Measurements from ENCODE around the gene ELF3.

DNA sequence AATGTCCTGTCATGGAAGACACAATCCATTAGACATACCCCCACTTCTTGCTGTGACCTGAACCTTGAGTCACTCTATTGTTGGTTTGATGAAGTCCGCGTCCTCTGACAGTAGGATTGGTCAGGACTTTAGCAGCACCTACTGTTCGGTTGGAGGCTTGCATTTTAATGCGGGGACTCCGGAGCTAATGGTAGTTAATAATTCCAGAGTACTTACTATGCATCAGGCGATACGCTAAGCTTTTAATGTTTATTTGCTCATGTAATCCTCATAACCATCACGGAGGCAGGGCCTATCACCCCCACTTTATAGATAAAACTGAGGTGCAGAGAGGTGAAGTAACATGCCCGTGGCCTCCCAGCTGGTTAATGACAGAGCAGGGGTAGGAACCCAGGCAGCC is 7.9 kb upstream of the ELF3 start:
- TF ChIP-seq EZH2 (IDR thresholded peaks at IDR 0.05) (no peak), FOXP2 (optimal IDR thresholded peaks at IDR 0.05; ENCODE audit: control extremely low read depth, extremely low read length, insufficient read depth) (no peak)

All from SK-N-MC (cell line).